Activated CD4-positive, alpha-beta T cell treated with anti-CD3 and anti-CD28 coated beads, Interleukin-2, amount 50 U/mL, for 16 hours (primary cell): ENCODE data around the gene RRP15.

Experiments
- DNase-seq: peaks from one replicate; pipeline ENCODE4 v3.0.0-alpha.2; 2020

Gene RRP15

DNA sequence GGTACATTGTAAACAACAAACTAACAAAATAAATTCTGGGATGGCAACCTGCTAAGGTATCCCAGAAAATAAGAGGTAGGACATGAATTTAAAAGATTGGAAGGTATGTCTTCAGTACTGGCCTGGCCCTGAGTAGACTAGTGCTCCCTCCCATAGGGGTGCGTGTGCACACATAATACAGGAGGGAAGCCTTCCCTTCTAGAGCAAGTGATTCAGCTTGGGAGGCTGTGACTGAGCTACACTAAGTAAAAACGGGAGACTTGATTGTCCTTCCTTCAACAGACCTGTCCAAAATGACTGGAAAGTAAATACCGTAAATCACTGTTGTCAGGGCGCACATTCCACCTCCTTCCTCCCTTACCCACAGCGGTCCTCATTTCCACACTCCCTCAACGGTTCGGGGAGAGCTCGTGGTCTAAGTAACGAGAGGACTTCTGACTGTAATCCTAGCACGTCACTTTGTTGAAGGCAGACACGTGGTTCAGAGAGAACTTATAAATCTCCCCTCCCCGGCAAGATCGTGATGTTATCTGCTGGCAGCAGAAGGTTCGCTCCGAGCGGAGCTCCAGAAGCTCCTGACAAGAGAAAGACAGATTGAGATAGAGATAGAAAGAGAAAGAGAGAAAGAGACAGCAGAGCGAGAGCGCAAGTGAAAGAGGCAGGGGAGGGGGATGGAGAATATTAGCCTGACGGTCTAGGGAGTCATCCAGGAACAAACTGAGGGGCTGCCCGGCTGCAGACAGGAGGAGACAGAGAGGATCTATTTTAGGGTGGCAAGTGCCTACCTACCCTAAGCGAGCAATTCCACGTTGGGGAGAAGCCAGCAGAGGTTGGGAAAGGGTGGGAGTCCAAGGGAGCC is 60.0 kb downstream of the RRP15 start, which contains the start of gene TGFB2:
Gene TGFB2, plus strand, starts transcription at position 523 of the 859 bp plus-strand sequence. CDS start 1,366 bp downstream, outside the sequence.
- no peak for DNase-seq

GRCh38 chr1:218345673-218346390 is 60.7 kb downstream of the RRP15 start:
- DNase-seq = peak; percentile 12

DNA sequence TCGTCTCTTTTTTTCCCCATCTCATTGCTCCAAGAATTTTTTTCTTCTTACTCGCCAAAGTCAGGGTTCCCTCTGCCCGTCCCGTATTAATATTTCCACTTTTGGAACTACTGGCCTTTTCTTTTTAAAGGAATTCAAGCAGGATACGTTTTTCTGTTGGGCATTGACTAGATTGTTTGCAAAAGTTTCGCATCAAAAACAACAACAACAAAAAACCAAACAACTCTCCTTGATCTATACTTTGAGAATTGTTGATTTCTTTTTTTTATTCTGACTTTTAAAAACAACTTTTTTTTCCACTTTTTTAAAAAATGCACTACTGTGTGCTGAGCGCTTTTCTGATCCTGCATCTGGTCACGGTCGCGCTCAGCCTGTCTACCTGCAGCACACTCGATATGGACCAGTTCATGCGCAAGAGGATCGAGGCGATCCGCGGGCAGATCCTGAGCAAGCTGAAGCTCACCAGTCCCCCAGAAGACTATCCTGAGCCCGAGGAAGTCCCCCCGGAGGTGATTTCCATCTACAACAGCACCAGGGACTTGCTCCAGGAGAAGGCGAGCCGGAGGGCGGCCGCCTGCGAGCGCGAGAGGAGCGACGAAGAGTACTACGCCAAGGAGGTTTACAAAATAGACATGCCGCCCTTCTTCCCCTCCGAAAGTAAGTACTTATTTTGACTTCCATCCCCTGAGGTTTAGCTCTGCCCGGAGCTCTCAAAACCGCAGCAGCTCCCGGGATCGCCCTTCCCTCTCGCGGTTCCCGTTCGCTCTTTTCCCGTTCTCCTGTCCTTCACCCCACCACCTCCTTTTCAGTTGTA is 61.5 kb downstream of the RRP15 start:
- no peak for DNase-seq

GRCh38 chr1:218347336-218347722 is 62.2 kb downstream of the RRP15 start:
- DNase-seq = no peak

- DNase-seq = no peak
These were observed 62.9 kb downstream of the RRP15 start for GRCh38 chr1:218347723-218348627.

GRCh38 chr1:218348628-218349071 is 63.6 kb downstream of the RRP15 start:
- DNase-seq = no peak

GRCh38 chr1:218349348-218350034 is 64.4 kb downstream of the RRP15 start:
- no peak for DNase-seq

GRCh38 chr1:218350035-218350525 is 65.0 kb downstream of the RRP15 start:
- no peak for DNase-seq

- no peak for DNase-seq
These were observed 65.7 kb downstream of the RRP15 start for GRCh38 chr1:218350801-218351266.

GRCh38 chr1:218351391-218352074 is 66.4 kb downstream of the RRP15 start:
- peak; percentile 28 for DNase-seq

DNA sequence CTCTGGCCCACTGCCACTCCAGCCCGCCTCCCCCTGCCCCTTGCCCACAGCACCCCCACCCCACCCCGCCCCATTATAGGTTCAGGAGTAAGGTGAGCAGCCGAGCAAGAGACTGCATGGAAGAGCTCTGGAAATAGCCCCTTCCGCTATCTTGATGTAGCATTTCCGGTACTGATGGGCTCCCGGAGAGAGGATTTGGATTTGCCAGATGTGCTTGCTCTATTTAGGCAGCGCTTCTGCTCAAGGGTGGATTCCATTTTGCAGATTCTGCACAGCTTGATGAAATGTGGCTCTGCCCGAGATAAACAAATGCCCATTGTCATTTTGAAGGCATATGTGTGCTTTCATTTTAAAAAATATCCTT is 67.0 kb downstream of the RRP15 start:
- no peak for DNase-seq

GRCh38 chr1:218353656-218354055 is 68.6 kb downstream of the RRP15 start:
- DNase-seq = no peak

GRCh38 chr1:218355278-218355677 is 70.2 kb downstream of the RRP15 start:
- no peak for DNase-seq

DNA sequence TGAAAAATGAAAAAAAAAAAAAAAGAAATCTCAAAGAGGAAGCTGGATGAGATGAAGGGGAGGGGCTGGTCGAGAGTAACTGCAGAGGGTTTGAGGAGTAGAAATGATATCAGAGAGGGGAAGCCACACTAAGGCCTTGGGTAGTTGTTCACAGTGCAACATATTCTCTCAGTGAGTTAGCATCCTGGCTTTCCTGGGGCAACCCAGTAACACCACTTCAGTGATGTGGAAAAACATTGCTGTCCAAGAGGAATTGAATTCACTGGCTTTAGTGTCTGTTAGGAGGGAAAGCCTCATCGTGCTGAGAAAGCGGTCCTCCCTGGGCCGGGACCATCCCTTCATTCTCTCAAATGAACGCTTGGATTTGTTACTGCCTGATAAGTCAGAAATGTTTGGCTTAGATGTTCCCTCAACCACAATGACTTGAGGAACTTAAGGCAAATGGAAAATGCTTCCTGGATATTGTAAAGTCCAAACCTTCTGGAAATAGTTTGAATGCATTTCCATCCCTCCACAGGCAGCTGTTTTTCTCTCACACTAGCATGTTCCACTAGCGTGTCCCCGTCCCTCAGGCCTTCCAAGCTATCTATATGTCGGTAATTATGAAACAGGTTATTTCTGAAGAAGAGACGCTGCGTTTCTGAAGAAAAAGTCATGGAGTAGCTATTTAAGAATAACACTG is 72.3 kb downstream of the RRP15 start:
- no peak for DNase-seq

DNA sequence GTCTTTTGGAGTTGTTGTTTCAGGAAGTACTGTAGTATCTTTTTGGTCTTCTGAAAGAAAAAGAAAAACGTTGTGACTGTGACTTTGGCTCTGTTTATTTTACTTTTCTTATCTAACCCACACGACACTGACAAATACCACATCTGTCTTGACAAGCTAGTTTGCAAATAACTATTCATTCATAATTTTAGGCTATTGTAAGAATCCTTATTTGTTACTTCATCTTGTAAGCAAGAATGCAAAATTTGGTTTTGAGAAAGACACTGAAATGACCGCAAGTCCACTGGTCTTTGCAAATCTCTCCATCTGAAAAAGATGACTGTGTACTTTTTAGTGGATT is 72.8 kb downstream of the RRP15 start:
- no peak for DNase-seq

DNA sequence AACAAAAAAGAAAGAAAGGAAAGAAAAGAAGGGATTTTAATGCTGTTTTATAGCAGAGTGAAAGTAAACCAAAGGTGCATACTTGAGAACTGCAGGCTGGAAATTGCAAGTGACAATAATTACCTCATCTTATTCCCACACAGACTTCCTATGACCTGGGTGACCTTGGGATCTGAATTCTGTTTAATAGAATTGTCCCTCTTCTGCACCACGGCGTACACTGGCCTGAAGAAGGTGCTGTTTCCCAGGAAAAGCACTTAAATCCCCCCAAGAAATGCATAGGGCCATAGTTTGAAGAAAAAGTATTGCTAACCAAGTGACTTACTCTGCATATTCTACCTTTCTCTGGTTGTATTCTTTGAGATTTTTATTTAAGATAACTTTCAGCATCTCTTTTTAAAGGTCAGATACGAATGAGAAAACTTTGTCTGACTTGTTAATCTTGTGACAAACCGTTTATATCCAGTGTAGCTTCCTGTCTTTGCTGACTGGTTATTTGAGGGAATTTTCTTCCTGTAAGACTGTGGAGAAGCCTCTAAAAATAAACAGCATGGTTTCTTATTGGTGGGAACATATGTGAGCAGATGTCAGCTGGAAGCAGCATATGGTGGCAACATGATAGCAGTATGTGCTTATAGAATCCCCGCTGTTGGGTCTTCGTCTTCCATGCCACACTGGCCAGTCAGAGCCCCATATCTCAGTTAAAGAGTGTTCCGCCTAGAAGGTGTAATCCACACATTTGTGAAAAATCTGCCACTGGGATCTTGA is 76.4 kb downstream of the RRP15 start:
- no peak for DNase-seq

DNA sequence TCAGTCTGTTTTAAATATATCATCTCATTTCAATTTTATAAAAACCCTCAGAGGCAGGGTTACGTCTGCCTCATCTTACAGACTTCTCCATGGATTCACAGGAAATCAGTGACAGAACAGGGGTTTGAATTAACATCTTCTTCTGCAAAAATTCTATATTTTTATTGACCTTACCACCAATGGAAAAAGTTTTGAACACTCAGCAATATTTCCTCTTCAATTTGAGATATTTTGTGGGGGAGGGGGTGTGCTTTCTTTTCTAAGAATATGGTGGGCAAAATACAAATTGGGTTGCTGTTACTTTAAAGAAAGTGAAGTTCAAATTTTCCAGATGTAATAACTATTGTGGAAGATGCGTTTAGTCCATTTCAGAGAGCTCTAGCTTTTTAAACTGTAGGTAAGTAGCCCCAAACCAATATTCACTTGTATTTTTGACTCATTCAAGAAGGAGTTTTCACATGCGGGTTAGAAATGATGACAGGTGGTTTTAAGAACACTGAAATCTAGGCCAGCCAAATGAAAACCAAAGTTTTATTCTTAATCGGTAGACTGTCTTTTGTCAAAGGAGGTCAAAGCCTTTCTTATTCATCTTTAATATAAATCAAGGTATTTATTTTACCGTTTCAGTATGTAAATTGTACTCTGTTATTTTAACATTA is 77.5 kb downstream of the RRP15 start:
- no peak for DNase-seq

DNA sequence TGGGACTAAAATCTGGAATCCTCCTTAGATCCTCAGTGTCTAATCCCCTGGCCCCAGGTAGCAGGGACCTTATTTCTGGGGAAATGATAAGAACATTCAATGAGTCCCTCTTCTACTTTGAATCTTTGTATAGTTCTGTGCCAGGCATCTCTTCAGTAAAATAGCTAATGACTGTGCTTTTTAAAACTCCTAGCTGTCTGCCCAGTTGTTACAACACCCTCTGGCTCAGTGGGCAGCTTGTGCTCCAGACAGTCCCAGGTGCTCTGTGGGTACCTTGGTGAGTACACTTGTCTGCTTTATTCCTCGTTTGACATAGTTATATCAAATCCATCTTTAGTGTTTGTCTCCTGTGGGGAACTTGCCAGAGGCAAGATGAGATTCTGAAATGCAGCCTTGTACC is 78.0 kb downstream of the RRP15 start:
- no peak for DNase-seq
